ENCODE measurements around the gene EIF4E1B.

Gene EIF4E1B

DNA sequence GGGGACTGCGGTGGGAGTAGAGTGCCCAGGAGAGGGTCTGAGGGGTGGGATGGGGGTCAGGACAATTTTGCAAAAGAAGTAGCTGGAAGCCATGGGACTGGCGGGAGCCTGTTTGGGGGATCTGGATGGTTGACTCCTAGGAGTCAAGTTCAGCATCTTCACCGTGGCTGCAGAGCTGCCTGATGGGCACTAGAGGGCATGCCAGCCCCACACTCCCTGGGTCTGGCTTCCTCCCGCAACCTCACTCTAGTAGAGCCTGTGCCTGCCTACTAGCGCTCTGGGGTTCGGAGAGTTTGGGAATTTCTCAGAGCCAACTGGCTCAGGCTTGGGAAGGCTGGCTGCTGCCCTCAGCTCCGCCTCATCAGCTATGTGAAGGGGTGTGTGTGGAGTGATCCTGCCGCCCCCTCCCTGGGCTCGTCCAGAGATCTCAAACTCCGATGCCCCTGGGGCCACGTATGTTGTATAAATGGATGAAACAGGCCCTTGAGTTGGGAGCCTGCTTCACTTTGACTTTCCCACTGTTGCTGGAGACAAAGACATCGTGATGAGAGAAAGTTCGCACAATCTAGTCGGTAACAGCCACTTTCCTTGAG, 27.6 kb downstream of the EIF4E1B start:
- TF ChIP-seq PPARA (CRISPR knock-in tag; IDR thresholded peaks at IDR 0.05; ENCODE audit: borderline replicate concordance) (no peak), ZC3H10 (CRISPR knock-in tag; IDR thresholded peaks at IDR 0.05) (no peak)
- ATAC-seq: peak; percentile 84

DNA sequence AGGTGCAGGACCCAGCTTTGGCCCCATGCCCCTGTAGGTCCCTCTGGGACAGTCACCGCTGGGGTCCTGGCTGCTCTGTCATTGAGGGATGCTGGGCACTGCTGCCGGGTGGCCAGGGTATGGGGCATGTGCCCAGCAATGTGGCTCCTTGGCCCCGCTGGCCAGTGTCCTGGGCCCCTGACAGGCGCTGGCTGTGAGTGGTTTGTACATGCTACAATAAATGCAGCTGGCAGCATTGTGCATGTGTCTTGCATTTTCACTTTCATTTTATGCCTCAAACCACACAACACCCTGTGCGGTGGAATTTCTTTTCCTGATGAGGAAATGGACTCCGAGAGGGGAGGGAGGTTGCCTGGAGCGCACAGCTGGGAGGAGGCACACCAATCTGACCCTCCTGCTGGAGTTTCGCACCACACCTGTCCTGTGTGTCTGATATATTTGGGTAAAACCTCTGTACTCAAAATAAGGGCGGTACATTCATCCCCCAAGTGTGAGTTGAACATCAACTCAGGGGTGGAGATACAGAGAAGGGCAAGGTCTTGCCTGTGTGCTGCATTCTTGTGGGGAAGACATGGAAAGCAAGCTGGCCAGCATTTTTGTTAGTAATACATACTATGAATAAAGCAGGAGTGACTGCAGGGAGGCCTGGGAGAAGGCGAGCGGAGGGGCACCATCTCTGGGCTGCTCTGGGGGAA, 28.5 kb downstream of the EIF4E1B start:
- no peak for ATAC-seq
- no peak for TF ChIP-seq SNAI2 (CRISPR knock-in tag; IDR thresholded peaks at IDR 0.05)
- TF ChIP-seq, protein P1, sequence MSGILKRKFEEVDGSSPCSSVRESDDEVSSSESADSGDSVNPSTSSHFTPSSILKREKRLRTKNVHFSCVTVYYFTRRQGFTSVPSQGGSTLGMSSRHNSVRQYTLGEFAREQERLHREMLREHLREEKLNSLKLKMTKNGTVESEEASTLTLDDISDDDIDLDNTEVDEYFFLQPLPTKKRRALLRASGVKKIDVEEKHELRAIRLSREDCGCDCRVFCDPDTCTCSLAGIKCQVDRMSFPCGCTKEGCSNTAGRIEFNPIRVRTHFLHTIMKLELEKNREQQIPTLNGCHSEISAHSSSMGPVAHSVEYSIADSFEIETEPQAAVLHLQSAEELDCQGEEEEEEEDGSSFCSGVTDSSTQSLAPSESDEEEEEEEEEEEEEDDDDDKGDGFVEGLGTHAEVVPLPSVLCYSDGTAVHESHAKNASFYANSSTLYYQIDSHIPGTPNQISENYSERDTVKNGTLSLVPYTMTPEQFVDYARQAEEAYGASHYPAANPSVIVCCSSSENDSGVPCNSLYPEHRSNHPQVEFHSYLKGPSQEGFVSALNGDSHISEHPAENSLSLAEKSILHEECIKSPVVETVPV (CRISPR knock-in tag; IDR thresholded peaks at IDR 0.05): no peak
- TF ChIP-seq, protein P2, sequence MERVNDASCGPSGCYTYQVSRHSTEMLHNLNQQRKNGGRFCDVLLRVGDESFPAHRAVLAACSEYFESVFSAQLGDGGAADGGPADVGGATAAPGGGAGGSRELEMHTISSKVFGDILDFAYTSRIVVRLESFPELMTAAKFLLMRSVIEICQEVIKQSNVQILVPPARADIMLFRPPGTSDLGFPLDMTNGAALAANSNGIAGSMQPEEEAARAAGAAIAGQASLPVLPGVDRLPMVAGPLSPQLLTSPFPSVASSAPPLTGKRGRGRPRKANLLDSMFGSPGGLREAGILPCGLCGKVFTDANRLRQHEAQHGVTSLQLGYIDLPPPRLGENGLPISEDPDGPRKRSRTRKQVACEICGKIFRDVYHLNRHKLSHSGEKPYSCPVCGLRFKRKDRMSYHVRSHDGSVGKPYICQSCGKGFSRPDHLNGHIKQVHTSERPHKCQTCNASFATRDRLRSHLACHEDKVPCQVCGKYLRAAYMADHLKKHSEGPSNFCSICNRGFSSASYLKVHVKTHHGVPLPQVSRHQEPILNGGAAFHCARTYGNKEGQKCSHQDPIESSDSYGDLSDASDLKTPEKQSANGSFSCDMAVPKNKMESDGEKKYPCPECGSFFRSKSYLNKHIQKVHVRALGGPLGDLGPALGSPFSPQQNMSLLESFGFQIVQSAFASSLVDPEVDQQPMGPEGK (CRISPR knock-in tag; IDR thresholded peaks at IDR 0.05; ENCODE audit: borderline replicate concordance): no peak

DNA sequence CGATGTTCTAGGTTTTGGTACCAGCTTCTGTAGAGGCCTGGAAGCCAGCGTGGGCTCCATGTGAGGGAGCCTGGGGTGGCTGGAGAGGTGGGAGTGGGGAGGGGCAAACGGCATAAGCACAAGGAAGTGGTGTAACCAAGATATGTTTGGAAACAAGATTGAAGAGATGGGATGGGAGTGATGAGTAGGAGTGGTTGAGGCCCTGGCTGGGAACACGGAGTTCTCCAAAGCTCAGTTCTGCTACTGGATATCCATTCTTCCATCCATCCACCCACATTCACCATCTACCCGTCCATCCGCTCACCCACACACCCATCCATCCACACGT, 29.0 kb downstream of the EIF4E1B start:
- no peak for TF ChIP-seq ZFP3 (CRISPR knock-in tag; IDR thresholded peaks at IDR 0.05)
- TF ChIP-seq, protein P3, sequence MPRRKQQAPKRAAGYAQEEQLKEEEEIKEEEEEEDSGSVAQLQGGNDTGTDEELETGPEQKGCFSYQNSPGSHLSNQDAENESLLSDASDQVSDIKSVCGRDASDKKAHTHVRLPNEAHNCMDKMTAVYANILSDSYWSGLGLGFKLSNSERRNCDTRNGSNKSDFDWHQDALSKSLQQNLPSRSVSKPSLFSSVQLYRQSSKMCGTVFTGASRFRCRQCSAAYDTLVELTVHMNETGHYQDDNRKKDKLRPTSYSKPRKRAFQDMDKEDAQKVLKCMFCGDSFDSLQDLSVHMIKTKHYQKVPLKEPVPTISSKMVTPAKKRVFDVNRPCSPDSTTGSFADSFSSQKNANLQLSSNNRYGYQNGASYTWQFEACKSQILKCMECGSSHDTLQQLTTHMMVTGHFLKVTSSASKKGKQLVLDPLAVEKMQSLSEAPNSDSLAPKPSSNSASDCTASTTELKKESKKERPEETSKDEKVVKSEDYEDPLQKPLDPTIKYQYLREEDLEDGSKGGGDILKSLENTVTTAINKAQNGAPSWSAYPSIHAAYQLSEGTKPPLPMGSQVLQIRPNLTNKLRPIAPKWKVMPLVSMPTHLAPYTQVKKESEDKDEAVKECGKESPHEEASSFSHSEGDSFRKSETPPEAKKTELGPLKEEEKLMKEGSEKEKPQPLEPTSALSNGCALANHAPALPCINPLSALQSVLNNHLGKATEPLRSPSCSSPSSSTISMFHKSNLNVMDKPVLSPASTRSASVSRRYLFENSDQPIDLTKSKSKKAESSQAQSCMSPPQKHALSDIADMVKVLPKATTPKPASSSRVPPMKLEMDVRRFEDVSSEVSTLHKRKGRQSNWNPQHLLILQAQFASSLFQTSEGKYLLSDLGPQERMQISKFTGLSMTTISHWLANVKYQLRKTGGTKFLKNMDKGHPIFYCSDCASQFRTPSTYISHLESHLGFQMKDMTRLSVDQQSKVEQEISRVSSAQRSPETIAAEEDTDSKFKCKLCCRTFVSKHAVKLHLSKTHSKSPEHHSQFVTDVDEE (CRISPR knock-in tag; IDR thresholded peaks at IDR 0.05): no peak
- TF ChIP-seq PPARA (CRISPR knock-in tag; IDR thresholded peaks at IDR 0.05; ENCODE audit: borderline replicate concordance): no peak
- no peak for TF ChIP-seq ZNF565 (CRISPR knock-in tag; conservative IDR thresholded peaks at IDR 0.05; ENCODE audit: low read depth)
- TF ChIP-seq ZNF70 (CRISPR knock-in tag; IDR thresholded peaks at IDR 0.05): no peak
- TF ChIP-seq ISL1 (CRISPR knock-in tag; IDR thresholded peaks at IDR 0.05): no peak
- TF ChIP-seq, protein P4, sequence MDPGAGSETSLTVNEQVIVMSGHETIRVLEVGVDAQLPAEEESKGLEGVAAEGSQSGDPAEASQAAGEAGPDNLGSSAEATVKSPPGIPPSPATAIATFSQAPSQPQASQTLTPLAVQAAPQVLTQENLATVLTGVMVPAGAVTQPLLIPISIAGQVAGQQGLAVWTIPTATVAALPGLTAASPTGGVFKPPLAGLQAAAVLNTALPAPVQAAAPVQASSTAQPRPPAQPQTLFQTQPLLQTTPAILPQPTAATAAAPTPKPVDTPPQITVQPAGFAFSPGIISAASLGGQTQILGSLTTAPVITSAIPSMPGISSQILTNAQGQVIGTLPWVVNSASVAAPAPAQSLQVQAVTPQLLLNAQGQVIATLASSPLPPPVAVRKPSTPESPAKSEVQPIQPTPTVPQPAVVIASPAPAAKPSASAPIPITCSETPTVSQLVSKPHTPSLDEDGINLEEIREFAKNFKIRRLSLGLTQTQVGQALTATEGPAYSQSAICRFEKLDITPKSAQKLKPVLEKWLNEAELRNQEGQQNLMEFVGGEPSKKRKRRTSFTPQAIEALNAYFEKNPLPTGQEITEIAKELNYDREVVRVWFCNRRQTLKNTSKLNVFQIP (CRISPR knock-in tag; IDR thresholded peaks at IDR 0.05; ENCODE audit: borderline replicate concordance, low read depth): no peak
- no peak for TF ChIP-seq ZC3H10 (CRISPR knock-in tag; IDR thresholded peaks at IDR 0.05)
- TF ChIP-seq, protein P1 (CRISPR knock-in tag; IDR thresholded peaks at IDR 0.05): no peak
- TF ChIP-seq, protein P2 (CRISPR knock-in tag; IDR thresholded peaks at IDR 0.05; ENCODE audit: borderline replicate concordance): no peak
- no peak for TF ChIP-seq ZFP30 (CRISPR knock-in tag; IDR thresholded peaks at IDR 0.05)
- TF ChIP-seq ARNTL (CRISPR knock-in tag; IDR thresholded peaks at IDR 0.05; ENCODE audit: borderline replicate concordance, low read depth): no peak
- no peak for TF ChIP-seq TOX (CRISPR knock-in tag; IDR thresholded peaks at IDR 0.05; ENCODE audit: borderline replicate concordance)
- no peak for TF ChIP-seq BACH2 (CRISPR knock-in tag; IDR thresholded peaks at IDR 0.05; ENCODE audit: borderline replicate concordance)
- no peak for TF ChIP-seq RARB (CRISPR knock-in tag; IDR thresholded peaks at IDR 0.05)
- TF ChIP-seq ZNF8 (CRISPR knock-in tag; IDR thresholded peaks at IDR 0.05): no peak
- no peak for TF ChIP-seq GLIS3 (CRISPR knock-in tag; IDR thresholded peaks at IDR 0.05)
- TF ChIP-seq CSDC2 (CRISPR knock-in tag; IDR thresholded peaks at IDR 0.05): no peak
- no peak for ATAC-seq
